Endothelial cell of umbilical vein (primary cell): ENCODE data around the gene RGS9. TPM values are rescaled to one million over a fixed set of nuclear protein-coding genes. Genes with fewer than 3 reads are reported as not detected.

Source experiments
- BruUV-seq: library from RNA; stranded (reverse); fragments of 400-500 nt; replicated peaks from 2 replicates; lab custom pipeline; 2021; lab: Mats Ljungman, UMichigan
- CTCF ChIA-PET: fragments of 300-600, 350-600 bp; sonication (Branson Sonifier 250); formaldehyde crosslinking; loops from one replicate; lab custom pipeline; 2021; ENCODE audit warnings: antibody characterized with exemption, inconsistent platforms; lab: Charles Lee
- POLR2A ChIA-PET: fragments of 300-600, 350-600 bp; sonication (Branson Sonifier 250); formaldehyde crosslinking; loops from one replicate; lab custom pipeline; 2021; ENCODE audit warnings: antibody characterized with exemption, inconsistent platforms; lab: Charles Lee
- DNase-seq: peaks from one replicate; pipeline ENCODE4 v3.0.0-alpha.2; 2011; ENCODE audit warnings: low read depth, low spot score
- FAIRE-seq: peaks from 2 replicates; lab custom pipeline; 2011; peaks lifted over from hg19 to GRCh38; lab: Jason Lieb, UNC
- H2AFZ ChIP-seq: 2 replicates; pipeline ENCODE4 v1.6.0; 2012; ENCODE audit warnings: low read depth, low read length, control low read depth, inconsistent platforms
- H3K27ac ChIP-seq: 2 replicates; pipeline ENCODE4 v1.5.1; 2011; ENCODE audit warnings: low read depth, mild to moderate bottlenecking, control low read depth, low read length, moderate library complexity; ENCODE audit not compliant: insufficient read depth
- H3K27me3 ChIP-seq, 2 experiments: 2 replicates each; pipeline versions ENCODE4 v1.6.0 to v1.6.1; 2011; ENCODE audit warnings: low read length in 2 of 2, mixed read lengths in 1 of 2; ENCODE audit not compliant: control insufficient read depth in 2 of 2, insufficient read depth in 2 of 2
- H3K36me3 ChIP-seq, 2 experiments: 2 replicates in 1 of 2; 3 replicates in 1 of 2; pipeline ENCODE4 v1.5.1; 2011; ENCODE audit warnings: low read length in 2 of 2, mild to moderate bottlenecking in 1 of 2, moderate library complexity in 1 of 2; ENCODE audit not compliant: control insufficient read depth in 2 of 2, insufficient read depth in 2 of 2; ENCODE audit errors: extremely low read depth in 1 of 2
- H3K4me1 ChIP-seq: 3 replicates; pipeline ENCODE4 v1.5.1; 2011; ENCODE audit warnings: mild to moderate bottlenecking, low read length; ENCODE audit not compliant: control insufficient read depth, insufficient read depth; ENCODE audit errors: extremely low read depth
- H3K4me2 ChIP-seq: 2 replicates; pipeline ENCODE4 v1.6.1; 2011; ENCODE audit warnings: low read length, control low read depth, mixed read lengths; ENCODE audit not compliant: insufficient read depth
- H3K4me3 ChIP-seq, 3 experiments: fragments of 200-600 bp in 1 of 3; sonication (generic), shearing (Covaris generic) in 1 of 3; replicated peaks in 1 of 3; 2 replicates each; pipeline ENCODE4 v1.5.1; 2011 to 2016; ENCODE audit warnings: control low read depth in 3 of 3, low read length in 3 of 3, mild to moderate bottlenecking in 2 of 3, inconsistent platforms in 1 of 3, low read depth in 1 of 3, moderate library complexity in 1 of 3; ENCODE audit not compliant: insufficient read depth in 1 of 3
- H3K79me2 ChIP-seq: 2 replicates; pipeline ENCODE4 v1.6.0; 2012; ENCODE audit warnings: low read length, inconsistent platforms; ENCODE audit not compliant: control insufficient read depth, insufficient read depth
- H3K9ac ChIP-seq: replicated peaks from 2 replicates; pipeline ENCODE3; 2011; ENCODE audit warnings: low read length, control low read depth; ENCODE audit not compliant: insufficient read depth; ENCODE audit errors: extremely low read depth
- H3K9me1 ChIP-seq: replicated peaks from 3 replicates; pipeline ENCODE4 v1.6.0; 2011; ENCODE audit warnings: mild to moderate bottlenecking, low read length; ENCODE audit not compliant: control insufficient read depth, insufficient read depth; ENCODE audit errors: extremely low read depth
- H3K9me3 ChIP-seq: replicated peaks from 2 replicates; pipeline ENCODE4 v1.5.1; 2012; ENCODE audit warnings: low read length, inconsistent platforms; ENCODE audit not compliant: control insufficient read depth, insufficient read depth
- H4K20me1 ChIP-seq: replicated peaks from 2 replicates; pipeline ENCODE3; 2011; ENCODE audit warnings: mild to moderate bottlenecking, low read length; ENCODE audit not compliant: control insufficient read depth, insufficient read depth; ENCODE audit errors: extremely low read depth
- EZH2 ChIP-seq: IDR thresholded peaks from 2 replicates; pipeline ENCODE4 v1.6.1; 2012; ENCODE audit warnings: borderline replicate concordance, low read depth, mild to moderate bottlenecking, moderate library complexity, low read length, inconsistent platforms; ENCODE audit not compliant: severe bottlenecking
- MYC ChIP-seq: IDR thresholded peaks from one replicate; pipeline ENCODE4 v1.6.1; 2011; ENCODE audit warnings: mild to moderate bottlenecking, low read depth, low read length
- dilution Hi-C: fragments of 300-500 bp; cut with MboI; formaldehyde crosslinking; loops from one replicate; pipeline ENCODE4 v1.15.0; 2019; ENCODE audit warnings: low sequenced_read_pairs; ENCODE audit not compliant: extremely low pct_ligation_motif_present
- intact Hi-C: fragments of 100-400 bp; cut with micrococcal nuclease; formaldehyde crosslinking; loops from one replicate; pipeline ENCODE4 v1.10.0; 2022
- polyA plus RNA-seq, 4 experiments: library from polyadenylated mRNA; depleted of rRNA in 3 of 4; stranded (reverse) in 3 of 4; unstranded in 1 of 4; fragments of >200 nt; gene quantifications; 2 replicates each; pipeline versions ENCODE4 v1.2.1 to v1.2.3, GENCODE V29; 2011 to 2012; ENCODE audit warnings: missing spikeins in 1 of 4
- total RNA-seq: library from RNA; stranded (reverse); gene quantifications from 2 replicates; pipeline ENCODE4 v1.2.3, GENCODE V29; 2021
- TF ChIP-seq, protein P1 (sequence below): IDR thresholded peaks from 2 replicates; pipeline ENCODE4 v1.6.1; 2011; ENCODE audit not compliant: insufficient read depth, insufficient read length
- TF ChIP-seq, protein P2 (sequence below), 2 donors: IDR thresholded peaks; 1 replicate in 1 of 2; 2 replicates in 1 of 2; pipeline ENCODE4 v1.5.1; 2011; ENCODE audit warnings: low read length in 2 of 2, mild to moderate bottlenecking in 2 of 2, moderate library complexity in 2 of 2, control low read depth in 1 of 2, inconsistent platforms in 1 of 2, low read depth in 1 of 2; ENCODE audit not compliant: insufficient read depth in 1 of 2; ENCODE audit errors: extremely low read depth in 1 of 2

The RGS9 gene
- total and polyA plus RNA-seq, 2 donors (not counting 3 experiments of a cell fraction or from before 2014, with no cell fraction given), result 0.61 to 1.4 TPM

DNA sequence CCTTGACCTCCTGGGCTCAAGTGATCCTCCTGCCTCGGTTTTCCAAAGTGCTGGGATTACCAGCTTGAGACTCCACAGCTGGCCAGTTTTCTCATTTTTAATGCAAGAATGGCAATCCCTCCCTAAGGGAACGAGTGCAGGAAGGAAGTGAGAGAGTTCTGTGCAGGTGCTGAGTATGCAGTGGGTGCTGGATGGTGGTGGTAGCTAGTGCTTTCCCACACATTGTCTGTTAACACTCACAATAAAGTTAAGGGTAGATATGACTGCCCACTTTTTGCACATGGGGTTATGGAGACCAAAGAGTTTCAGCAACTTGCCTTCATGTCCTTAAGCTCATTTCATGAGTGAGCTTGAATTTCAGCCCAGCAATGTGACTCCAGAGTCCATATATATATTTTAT, 18.5 kb downstream of the RGS9 start:
- Histone ChIP-seq H3K9me3 (no peaks in the 10 kb centered on the region), H3K4me1 (peaks cover 6% of the 10 kb centered on the region), H3K9me1 (no peaks in the 10 kb centered on the region), H3K79me2 (no peaks in the 10 kb centered on the region), H3K27ac (no peak overlapping the region), H4K20me1 (no peaks in the 10 kb centered on the region), H3K4me3 (no peak overlapping the region), H3K27me3 (peaks cover 17 to 21% of the 10 kb centered on the region in 2 experiments), H3K9ac (no peak overlapping the region), H3K4me2 (no peak overlapping the region), H3K36me3 (no peaks in the 10 kb centered on the region), H2AFZ (no peak overlapping the region)
- DNase-seq (no peak), FAIRE-seq (no peak)
- POLR2A ChIA-PET, result no interaction called here
- TF ChIP-seq MYC, result no peak
- TF ChIP-seq, protein P1, sequence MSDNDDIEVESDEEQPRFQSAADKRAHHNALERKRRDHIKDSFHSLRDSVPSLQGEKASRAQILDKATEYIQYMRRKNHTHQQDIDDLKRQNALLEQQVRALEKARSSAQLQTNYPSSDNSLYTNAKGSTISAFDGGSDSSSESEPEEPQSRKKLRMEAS, result no peak
- TF ChIP-seq, protein P2, sequence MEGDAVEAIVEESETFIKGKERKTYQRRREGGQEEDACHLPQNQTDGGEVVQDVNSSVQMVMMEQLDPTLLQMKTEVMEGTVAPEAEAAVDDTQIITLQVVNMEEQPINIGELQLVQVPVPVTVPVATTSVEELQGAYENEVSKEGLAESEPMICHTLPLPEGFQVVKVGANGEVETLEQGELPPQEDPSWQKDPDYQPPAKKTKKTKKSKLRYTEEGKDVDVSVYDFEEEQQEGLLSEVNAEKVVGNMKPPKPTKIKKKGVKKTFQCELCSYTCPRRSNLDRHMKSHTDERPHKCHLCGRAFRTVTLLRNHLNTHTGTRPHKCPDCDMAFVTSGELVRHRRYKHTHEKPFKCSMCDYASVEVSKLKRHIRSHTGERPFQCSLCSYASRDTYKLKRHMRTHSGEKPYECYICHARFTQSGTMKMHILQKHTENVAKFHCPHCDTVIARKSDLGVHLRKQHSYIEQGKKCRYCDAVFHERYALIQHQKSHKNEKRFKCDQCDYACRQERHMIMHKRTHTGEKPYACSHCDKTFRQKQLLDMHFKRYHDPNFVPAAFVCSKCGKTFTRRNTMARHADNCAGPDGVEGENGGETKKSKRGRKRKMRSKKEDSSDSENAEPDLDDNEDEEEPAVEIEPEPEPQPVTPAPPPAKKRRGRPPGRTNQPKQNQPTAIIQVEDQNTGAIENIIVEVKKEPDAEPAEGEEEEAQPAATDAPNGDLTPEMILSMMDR (IDR thresholded peaks at IDR 0.05; ENCODE audit: extremely low read depth in 1 of 2, insufficient read depth in 1 of 2, low read depth in 1 of 2, low read length in 2 of 2), result no peak
- TF ChIP-seq EZH2, result no peak
- dilution Hi-C loops, result no loop called here
- CTCF ChIA-PET, result interaction anchor here (0.7 to 7.8 kb wide), 6 partner anchors 9 to 217 kb away, joined by 3 to 55 read pairs (median 4); partner anchors contain the start of gene RGS9
- BruUV-seq, result no TSS peak
- intact Hi-C loops, result loop anchor here (5.0 kb wide), 1 partner anchor 37 kb away; no protein-coding TSS in a partner anchor
